Smooth muscle cell (in vitro differentiated cells): ENCODE measurements around the gene STK17B. TPM values are rescaled to one million over a fixed set of nuclear protein-coding genes. Genes with fewer than 3 reads are reported as not detected.

Experiments
- DNase-seq: peaks from one replicate; lab custom pipeline; 2025; ENCODE audit not compliant: unreplicated experiment; lab: John Stamatoyannopoulos, UW
- H2AFZ ChIP-seq: fragments of 200-600 bp; sonication (generic); 2 replicates; pipeline ENCODE4 v1.6.0; 2016; ENCODE audit warnings: antibody characterized with exemption, low read depth, mild to moderate bottlenecking
- H3F3A ChIP-seq: fragments of 200-600 bp; sonication (generic); 2 replicates; pipeline ENCODE4 v1.6.0; 2017; ENCODE audit warnings: antibody characterized with exemption, low read depth
- H3K27ac ChIP-seq: fragments of 200-600 bp; sonication (generic); 2 replicates; pipeline ENCODE4 v1.5.1; 2016; ENCODE audit warnings: low read depth, mild to moderate bottlenecking
- H3K27me3 ChIP-seq: fragments of 200-600 bp; sonication (generic); 2 replicates; pipeline ENCODE4 v1.6.1; 2016; ENCODE audit warnings: low read depth, mild to moderate bottlenecking
- H3K36me3 ChIP-seq: fragments of 200-600 bp; sonication (generic); 2 replicates; pipeline ENCODE4 v1.5.1; 2016; ENCODE audit warnings: low read depth
- H3K4me1 ChIP-seq: fragments of 200-600 bp; sonication (generic); 2 replicates; pipeline ENCODE4 v1.5.1; 2016; ENCODE audit warnings: low read depth
- H3K4me2 ChIP-seq: fragments of 200-600 bp; sonication (generic); 2 replicates; pipeline ENCODE4 v1.6.0; 2016; ENCODE audit warnings: mild to moderate bottlenecking
- H3K4me3 ChIP-seq: fragments of 200-600 bp; sonication (generic); 2 replicates; pipeline ENCODE4 v1.5.1; 2016; ENCODE audit warnings: mild to moderate bottlenecking
- H3K79me2 ChIP-seq: fragments of 200-600 bp; sonication (generic); 2 replicates; pipeline ENCODE4 v1.6.0; 2016; ENCODE audit warnings: low read depth, mild to moderate bottlenecking
- H3K9ac ChIP-seq: fragments of 200-600 bp; sonication (generic); 2 replicates; pipeline ENCODE4 v1.6.0; 2016; ENCODE audit warnings: low read depth
- H3K9me3 ChIP-seq: fragments of 200-600 bp; sonication (generic); replicated peaks from 2 replicates; pipeline ENCODE4 v1.5.1; 2016; ENCODE audit warnings: low read depth
- H4K20me1 ChIP-seq: fragments of 200-600 bp; sonication (generic); 2 replicates; pipeline ENCODE4 v1.6.0; 2016; ENCODE audit warnings: low read depth
- CTCF ChIP-seq: fragments of 200-600 bp; sonication (generic); IDR thresholded peaks from 2 replicates; pipeline ENCODE4 v1.5.1; 2017; ENCODE audit warnings: borderline replicate concordance, mild to moderate bottlenecking, antibody characterized with exemption; ENCODE audit not compliant: insufficient read depth, poor library complexity, severe bottlenecking
- WGBS: methylation state at CpG from one replicate; pipeline ENCODE4 v1.1.7; 2016; ENCODE audit warnings: low lambda C conversion rate; 5-methylcytosine and 5-hydroxymethylcytosine counted together
- polyA plus RNA-seq: library from polyadenylated mRNA; unstranded; fragments of >200 nt; fragmentation: Nextera tagmentation; extraction: Ambion mirVana; gene quantifications from 2 replicates; pipeline ENCODE4 v1.2.1, GENCODE V29; 2016
- total RNA-seq: library from RNA; depleted of rRNA; stranded (reverse); fragments of >200 nt; gene quantifications from 2 replicates; pipeline ENCODE4 v1.2.3, GENCODE V29; 2014

Gene STK17B
- total and polyA plus RNA-seq, 2 experiments from 2014 or later, result 33.5 to 165 TPM

GRCh38 chr2:196108604-196109003, 62.8 kb downstream of the STK17B start:
- no peak for TF ChIP-seq CTCF
- Histone ChIP-seq H3K9ac (no peak overlapping the region), H3K27me3 (no peaks in the 10 kb centered on the region), H3K4me1 (peaks cover 9% of the 10 kb centered on the region), H4K20me1 (no peaks in the 10 kb centered on the region), H3K4me3 (no peak overlapping the region), H2AFZ (no peak overlapping the region), H3F3A (peaks cover 2% of the 10 kb centered on the region), H3K4me2 (no peak overlapping the region), H3K36me3 (no peaks in the 10 kb centered on the region), H3K27ac (no peak overlapping the region), H3K9me3 (no peaks in the 10 kb centered on the region), H3K79me2 (no peaks in the 10 kb centered on the region)
- WGBS, result 100% methylated on average over 1 of the region's 1 CpG
- DNase-seq, result no peak

GRCh38 chr2:196105951-196106350, 65.4 kb downstream of the STK17B start:
- H3K4me3 ChIP-seq, result no peak overlapping the region

GRCh38 chr2:196104066-196104465, 67.3 kb downstream of the STK17B start:
- H3K4me3 ChIP-seq, result no peak overlapping the region
- H3K9ac ChIP-seq, result no peak overlapping the region
- no peaks in the 10 kb centered on the region for H3F3A ChIP-seq
- H3K27ac ChIP-seq, result no peak overlapping the region
- no peak overlapping the region for H2AFZ ChIP-seq
- H3K4me1 ChIP-seq, result no peaks in the 10 kb centered on the region
- no peaks in the 10 kb centered on the region for H3K27me3 ChIP-seq
- no peak for TF ChIP-seq CTCF
- WGBS, result 90% methylated on average over 4 of the region's 4 CpGs
- H3K4me2 ChIP-seq, result no peak overlapping the region
- no peaks in the 10 kb centered on the region for H3K79me2 ChIP-seq
- no peaks in the 10 kb centered on the region for H3K36me3 ChIP-seq
- H4K20me1 ChIP-seq, result no peaks in the 10 kb centered on the region
- no peaks in the 10 kb centered on the region for H3K9me3 ChIP-seq
- no peak for DNase-seq

More at GRCh38 chr2:196105951-196106350, 65.4 kb downstream of the STK17B start:
- H3K9me3 ChIP-seq, result no peaks in the 10 kb centered on the region
- H3K79me2 ChIP-seq, result no peaks in the 10 kb centered on the region
- H3K9ac ChIP-seq, result no peak overlapping the region
- no peak overlapping the region for H3K4me2 ChIP-seq
- H3K27me3 ChIP-seq, result no peaks in the 10 kb centered on the region
- H3F3A ChIP-seq, result no peaks in the 10 kb centered on the region
- no peak overlapping the region for H3K27ac ChIP-seq
- WGBS, result 90% methylated on average over 5 of the region's 5 CpGs
- no peak overlapping the region for H2AFZ ChIP-seq
- no peak for TF ChIP-seq CTCF
- DNase-seq, result no peak
- H3K36me3 ChIP-seq, result no peaks in the 10 kb centered on the region
- no peaks in the 10 kb centered on the region for H4K20me1 ChIP-seq
- H3K4me1 ChIP-seq, result no peaks in the 10 kb centered on the region

- Histone ChIP-seq H4K20me1 (no peaks in the 10 kb centered on the region), H3K9ac (no peak overlapping the region), H3K79me2 (no peaks in the 10 kb centered on the region), H3K4me2 (no peak overlapping the region), H3F3A (no peaks in the 10 kb centered on the region), H3K4me1 (no peaks in the 10 kb centered on the region), H3K9me3 (no peaks in the 10 kb centered on the region), H3K27ac (no peak overlapping the region), H3K27me3 (no peaks in the 10 kb centered on the region), H2AFZ (no peak overlapping the region), H3K36me3 (no peaks in the 10 kb centered on the region), H3K4me3 (no peak overlapping the region)
- no peak for DNase-seq
- whole genome bisulfite sequencing, result 94% methylated on average over 2 of the region's 2 CpGs
- no peak for TF ChIP-seq CTCF
Observed at GRCh38 chr2:196103626-196104025, 67.8 kb downstream of the STK17B start.
